ENCODE measurements around the gene PDZD2.

PDZD2 gene

DNA sequence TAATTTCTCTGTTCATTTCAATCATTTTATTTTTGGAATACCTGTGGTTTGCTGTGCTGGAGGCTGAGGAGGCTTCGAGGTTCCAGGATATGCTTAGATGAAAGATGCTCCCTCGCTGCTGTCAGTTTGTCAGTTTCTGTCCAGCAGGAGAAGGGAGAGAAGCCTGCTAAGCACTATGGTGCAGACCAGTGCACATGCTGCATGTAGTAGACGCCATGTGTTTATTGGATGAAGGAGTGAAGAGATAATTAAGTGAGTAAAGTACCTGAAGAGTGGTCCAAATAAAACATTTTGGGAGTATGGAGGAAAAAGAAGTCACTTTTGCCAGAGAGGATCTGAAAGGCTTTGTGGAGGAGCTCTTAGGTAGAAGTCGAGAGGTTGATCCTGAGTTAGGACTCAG, 2.1 kb downstream of the PDZD2 start:
- Histone ChIP-seq H3K4me2 (ENCODE audit: low read depth, low read length, poor library complexity, severe bottlenecking) (no peak overlapping the region), H3K27me3 (ENCODE audit: insufficient read depth, low read length, poor library complexity, severe bottlenecking) (peaks cover 18% of the 10 kb centered on the region), H3K36me3 (ENCODE audit: insufficient read depth, low read length) (no peaks in the 10 kb centered on the region), H2AFZ (ENCODE audit: low read length) (no peak overlapping the region), H4K20me1 (ENCODE audit: insufficient read depth, low read length, poor library complexity, severe bottlenecking) (no peaks in the 10 kb centered on the region), H3K4me1 (ENCODE audit: insufficient read depth, low read length, poor library complexity, severe bottlenecking) (peaks cover 4% of the 10 kb centered on the region), H3K4me3 (ENCODE audit: low read length, poor library complexity, severe bottlenecking) (no peak overlapping the region), H3K9me3 (ENCODE audit: insufficient read depth, low read depth, low read length) (no peaks in the 10 kb centered on the region), H3F3A (ENCODE audit: low read depth) (no peaks in the 10 kb centered on the region), H3K79me2 (ENCODE audit: insufficient read depth, low read length) (no peaks in the 10 kb centered on the region), H3K9ac (ENCODE audit: low read depth, low read length, poor library complexity, severe bottlenecking) (no peak overlapping the region), H3K9me2 (replicated peaks; ENCODE audit: low read depth, low read length) (no peaks in the 10 kb centered on the region)
- no peak for TF ChIP-seq EZH2phosphoT487 (IDR thresholded peaks at IDR 0.05; ENCODE audit: borderline replicate concordance)
- TF ChIP-seq, protein P1, sequence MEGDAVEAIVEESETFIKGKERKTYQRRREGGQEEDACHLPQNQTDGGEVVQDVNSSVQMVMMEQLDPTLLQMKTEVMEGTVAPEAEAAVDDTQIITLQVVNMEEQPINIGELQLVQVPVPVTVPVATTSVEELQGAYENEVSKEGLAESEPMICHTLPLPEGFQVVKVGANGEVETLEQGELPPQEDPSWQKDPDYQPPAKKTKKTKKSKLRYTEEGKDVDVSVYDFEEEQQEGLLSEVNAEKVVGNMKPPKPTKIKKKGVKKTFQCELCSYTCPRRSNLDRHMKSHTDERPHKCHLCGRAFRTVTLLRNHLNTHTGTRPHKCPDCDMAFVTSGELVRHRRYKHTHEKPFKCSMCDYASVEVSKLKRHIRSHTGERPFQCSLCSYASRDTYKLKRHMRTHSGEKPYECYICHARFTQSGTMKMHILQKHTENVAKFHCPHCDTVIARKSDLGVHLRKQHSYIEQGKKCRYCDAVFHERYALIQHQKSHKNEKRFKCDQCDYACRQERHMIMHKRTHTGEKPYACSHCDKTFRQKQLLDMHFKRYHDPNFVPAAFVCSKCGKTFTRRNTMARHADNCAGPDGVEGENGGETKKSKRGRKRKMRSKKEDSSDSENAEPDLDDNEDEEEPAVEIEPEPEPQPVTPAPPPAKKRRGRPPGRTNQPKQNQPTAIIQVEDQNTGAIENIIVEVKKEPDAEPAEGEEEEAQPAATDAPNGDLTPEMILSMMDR (conservative IDR thresholded peaks at IDR 0.05; ENCODE audit: low read length) = no peak

DNA sequence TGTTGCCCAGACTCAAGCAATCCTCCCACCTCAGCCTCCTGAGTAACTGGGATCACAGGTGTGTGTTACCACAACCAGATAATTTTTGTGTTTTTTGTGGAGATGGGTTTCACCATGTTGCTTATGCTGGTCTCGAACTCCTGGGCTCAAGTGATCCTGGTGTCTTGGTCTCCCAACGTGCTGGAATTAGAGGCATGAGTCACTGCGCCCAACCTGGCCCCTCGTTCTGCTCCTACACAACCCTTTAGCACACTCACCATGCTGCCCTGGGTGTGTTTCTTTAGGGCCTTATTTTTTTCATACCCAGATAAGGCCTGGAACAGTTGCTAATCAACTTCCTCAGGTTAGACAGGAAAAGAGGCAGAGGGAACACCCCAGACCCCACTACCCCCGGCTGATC, 2.6 kb downstream of the PDZD2 start:
- Histone ChIP-seq H3K9me2 (replicated peaks; ENCODE audit: low read depth, low read length) (no peaks in the 10 kb centered on the region), H3K27me3 (ENCODE audit: insufficient read depth, low read length, poor library complexity, severe bottlenecking) (peaks cover 18% of the 10 kb centered on the region), H3K4me2 (ENCODE audit: low read depth, low read length, poor library complexity, severe bottlenecking) (no peak overlapping the region), H2AFZ (ENCODE audit: low read length) (no peak overlapping the region), H3K36me3 (ENCODE audit: insufficient read depth, low read length) (no peaks in the 10 kb centered on the region), H3K9me3 (ENCODE audit: insufficient read depth, low read depth, low read length) (no peaks in the 10 kb centered on the region), H4K20me1 (ENCODE audit: insufficient read depth, low read length, poor library complexity, severe bottlenecking) (no peaks in the 10 kb centered on the region), H3K9ac (ENCODE audit: low read depth, low read length, poor library complexity, severe bottlenecking) (no peak overlapping the region), H3F3A (ENCODE audit: low read depth) (no peaks in the 10 kb centered on the region), H3K4me3 (ENCODE audit: low read length, poor library complexity, severe bottlenecking) (no peak overlapping the region), H3K79me2 (ENCODE audit: insufficient read depth, low read length) (no peaks in the 10 kb centered on the region), H3K4me1 (ENCODE audit: insufficient read depth, low read length, poor library complexity, severe bottlenecking) (peaks cover 4% of the 10 kb centered on the region)
- TF ChIP-seq EZH2phosphoT487 (IDR thresholded peaks at IDR 0.05; ENCODE audit: borderline replicate concordance) = no peak
- TF ChIP-seq, protein P1 (conservative IDR thresholded peaks at IDR 0.05; ENCODE audit: low read length) = no peak

DNA sequence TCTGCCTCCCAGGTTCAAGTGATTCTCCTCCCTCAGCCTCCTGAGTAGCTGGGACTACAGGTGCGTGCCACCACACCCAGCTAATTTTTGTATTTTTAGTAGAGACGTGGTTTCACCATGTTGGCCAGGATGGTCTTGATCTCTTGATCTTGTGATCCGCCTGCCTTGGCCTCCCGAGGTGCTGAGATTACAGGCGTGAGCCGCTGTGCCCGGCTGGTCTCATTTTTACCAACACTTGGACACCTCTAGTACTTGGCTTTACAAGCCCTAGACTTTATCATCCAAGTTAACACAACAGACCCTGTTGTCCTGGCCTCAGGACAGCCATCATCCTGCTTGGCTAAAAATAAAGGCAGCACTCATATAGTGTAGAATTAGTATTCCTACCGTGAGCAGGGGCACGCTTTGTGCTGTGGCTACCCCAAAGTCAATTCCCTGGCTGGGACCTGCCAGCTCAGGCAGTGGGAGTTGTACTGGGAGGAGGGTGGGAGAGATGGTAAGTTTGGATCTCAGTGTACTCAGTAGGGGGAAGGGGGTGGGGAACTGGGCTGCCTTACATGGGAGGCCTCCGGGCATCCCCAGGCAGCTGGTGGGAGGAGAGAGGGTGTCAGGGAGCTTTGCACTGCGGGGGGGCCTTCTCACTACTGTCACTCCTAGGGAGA, 6.6 kb downstream of the PDZD2 start:
- no peaks in the 10 kb centered on the region for H3K9me2 ChIP-seq (replicated peaks; ENCODE audit: low read depth, low read length)
- no peaks in the 10 kb centered on the region for H3K79me2 ChIP-seq (ENCODE audit: insufficient read depth, low read length)
- TF ChIP-seq, protein P1 (conservative IDR thresholded peaks at IDR 0.05; ENCODE audit: low read length) = no peak
- TF ChIP-seq EZH2phosphoT487 (IDR thresholded peaks at IDR 0.05; ENCODE audit: borderline replicate concordance) = no peak
- no peaks in the 10 kb centered on the region for H3K4me1 ChIP-seq (ENCODE audit: insufficient read depth, low read length, poor library complexity, severe bottlenecking)
- H3K4me3 ChIP-seq (ENCODE audit: low read length, poor library complexity, severe bottlenecking) = no peak overlapping the region
- H3K9me3 ChIP-seq (ENCODE audit: insufficient read depth, low read depth, low read length) = no peaks in the 10 kb centered on the region
- no peak overlapping the region for H3K4me2 ChIP-seq (ENCODE audit: low read depth, low read length, poor library complexity, severe bottlenecking)
- no peak overlapping the region for H3K9ac ChIP-seq (ENCODE audit: low read depth, low read length, poor library complexity, severe bottlenecking)
- no peaks in the 10 kb centered on the region for H4K20me1 ChIP-seq (ENCODE audit: insufficient read depth, low read length, poor library complexity, severe bottlenecking)
- H3K36me3 ChIP-seq (ENCODE audit: insufficient read depth, low read length) = no peaks in the 10 kb centered on the region
- no peaks in the 10 kb centered on the region for H3F3A ChIP-seq (ENCODE audit: low read depth)
- peaks cover 4% of the 10 kb centered on the region for H3K27me3 ChIP-seq (ENCODE audit: insufficient read depth, low read length, poor library complexity, severe bottlenecking)
- no peak overlapping the region for H2AFZ ChIP-seq (ENCODE audit: low read length)

Measured in Loucy (cell line).